IgD-negative memory B cell (primary cell): Measurements from ENCODE around the gene SLC35F1. TPM values are rescaled to one million over a fixed set of nuclear protein-coding genes. Genes with fewer than 3 reads are reported as not detected.

Source experiments
- H3K27ac Mint-ChIP-seq, 3 donors: one replicate each; pipeline ENCODE4 v1.8.0; 2020 to 2022; ENCODE audit warnings: mild to moderate bottlenecking in 3 of 3, mixed read lengths in 3 of 3, moderate library complexity in 1 of 3
- H3K27me3 Mint-ChIP-seq: one replicate; pipeline ENCODE4 v1.8.0; 2021; ENCODE audit warnings: mixed read lengths
- H3K36me3 Mint-ChIP-seq: one replicate; pipeline ENCODE4 v1.8.0; 2020; ENCODE audit warnings: mild to moderate bottlenecking, mixed read lengths
- H3K4me1 Mint-ChIP-seq, 3 donors: one replicate each; pipeline ENCODE4 v1.8.0; 2020 to 2022; ENCODE audit warnings: mixed read lengths in 3 of 3, mild to moderate bottlenecking in 1 of 3
- H3K4me3 Mint-ChIP-seq, 4 donors: one replicate each; pipeline ENCODE4 v1.8.0; 2020 to 2022; ENCODE audit warnings: mild to moderate bottlenecking in 4 of 4, mixed read lengths in 4 of 4, moderate library complexity in 3 of 4
- H3K9me3 Mint-ChIP-seq, 3 donors: one replicate each; pipeline ENCODE4 v1.8.0; 2020 to 2021; ENCODE audit warnings: mixed read lengths in 3 of 3, mild to moderate bottlenecking in 1 of 3
- polyA plus RNA-seq: library from polyadenylated mRNA; unstranded; fragments of 300-500 nt; fragmentation: Illumina TruSeq; gene quantifications from one replicate; pipeline ENCODE4 v1.2.3, GENCODE V29; 2021

The SLC35F1 gene
- polyA plus RNA-seq, 1 donor from 2014 or later, result not detected

GRCh38 chr6:118356054-118356453 is 449.0 kb downstream of the SLC35F1 start:
- H3K9me3 Mint-ChIP-seq, result peaks cover 0 to 4% (median 2%) of the 10 kb centered on the region in 3 donors
- peaks cover 1% of the 10 kb centered on the region for H3K27me3 Mint-ChIP-seq
- no peak overlapping the region for H3K4me3 Mint-ChIP-seq
- peaks cover 3% of the 10 kb centered on the region for H3K36me3 Mint-ChIP-seq
- no peak overlapping the region for H3K27ac Mint-ChIP-seq
- H3K4me1 Mint-ChIP-seq, result peaks cover 0 to 3% (median 3%) of the 10 kb centered on the region in 3 donors

DNA sequence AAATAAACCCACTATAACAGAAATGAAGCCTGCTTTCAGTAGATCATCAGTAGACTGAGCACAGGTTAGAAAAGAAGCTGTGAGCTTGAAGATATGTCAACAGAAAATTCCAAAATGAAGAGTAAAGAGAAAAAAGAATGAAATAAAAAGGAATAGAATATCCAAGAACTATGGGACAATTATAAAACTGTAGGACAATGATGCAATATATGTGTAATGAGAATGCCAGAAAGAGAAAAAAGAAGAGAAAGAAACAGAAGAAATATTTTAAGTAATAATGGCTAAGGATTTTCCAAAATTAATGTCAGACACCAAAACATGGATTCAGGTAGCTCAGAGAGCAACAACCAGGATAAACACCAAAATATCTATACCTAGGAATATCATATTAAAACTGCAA is 449.6 kb downstream of the SLC35F1 start:
- Mint-ChIP-seq H3K4me3 (peak overlapping the region in 1 of 4 donors; percentile 65), H3K27ac (no peak overlapping the region), H3K4me1 (peaks cover 0 to 3% (median 3%) of the 10 kb centered on the region in 3 donors)

More for the DNA sequence above, 449.6 kb downstream of the SLC35F1 start:
- H3K27me3 Mint-ChIP-seq, result peaks cover 1% of the 10 kb centered on the region
- H3K36me3 Mint-ChIP-seq, result peaks cover 3% of the 10 kb centered on the region
- H3K9me3 Mint-ChIP-seq, result peaks cover 0 to 4% (median 2%) of the 10 kb centered on the region in 3 donors

Other genes with a start within 250 kb of the SLC35F1 start
- gene NUS1, start 231.8 kb upstream of the SLC35F1 start, polyA plus RNA-seq, result 12.2 TPM